ENCODE measurements around the gene RBL1.

DNA sequence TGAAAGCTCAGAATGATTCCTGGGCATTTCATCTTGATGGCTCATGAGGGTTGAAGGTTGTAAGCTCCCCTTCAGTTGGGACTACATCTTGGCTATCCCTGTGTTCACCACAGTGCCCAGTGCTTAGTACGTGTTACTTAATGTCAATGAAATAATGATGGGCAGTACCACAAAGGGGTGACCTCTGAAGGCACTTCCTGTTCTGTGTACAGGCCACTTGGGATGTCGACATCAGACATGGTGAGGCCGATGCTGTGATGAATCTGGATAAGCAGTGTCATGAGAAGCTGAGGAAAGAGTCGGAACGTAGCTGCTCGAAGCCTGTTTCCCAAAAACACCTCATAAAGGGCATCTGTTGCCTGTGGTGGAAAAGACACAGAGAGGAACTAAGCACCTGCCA lies 27.6 kb upstream of the RBL1 start:
- no peak for TF ChIP-seq CTCF (IDR thresholded peaks at IDR 0.05; ENCODE audit: insufficient read depth, low read depth, low read length)
- no peak for TF ChIP-seq EZH2 (IDR thresholded peaks at IDR 0.05; ENCODE audit: insufficient read depth, low read length)

All from astrocyte (in vitro differentiated cells and primary cell).